Activated CD4-positive, alpha-beta T cell treated with anti-CD3 and anti-CD28 coated beads for 36 hours (primary cell): ENCODE data around the gene NFIA. TPM values are rescaled to one million over a fixed set of nuclear protein-coding genes. Genes with fewer than 3 reads are reported as not detected.

Experiments
- ATAC-seq: fragments of 200-7000 bp; cut with Tn5 transposase; one replicate; pipeline ENCODE4 v1.10.0; 2021; ENCODE audit warnings: mild to moderate bottlenecking, moderate library complexity
- CTCF ChIA-PET: fragments of 350-600 bp; sonication (Branson Sonifier 250); formaldehyde crosslinking; loops from one replicate; lab custom pipeline; 2021; ENCODE audit warnings: antibody characterized with exemption; lab: Charles Lee
- POLR2A ChIA-PET: fragments of 350-600 bp; sonication (Branson Sonifier 250); formaldehyde crosslinking; loops from one replicate; lab custom pipeline; 2021; ENCODE audit warnings: antibody characterized with exemption, inconsistent platforms; lab: Charles Lee
- DNase-seq: peaks from one replicate; pipeline ENCODE4 v3.0.0-alpha.2; 2020
- H3K27ac Mint-ChIP-seq: one replicate; pipeline ENCODE4 v1.8.0; 2021; ENCODE audit warnings: mixed read lengths
- H3K27me3 Mint-ChIP-seq: one replicate; pipeline ENCODE4 v1.8.0; 2021; ENCODE audit warnings: mixed read lengths
- H3K36me3 Mint-ChIP-seq: one replicate; pipeline ENCODE4 v1.8.0; 2021; ENCODE audit warnings: low read depth, mixed read lengths
- H3K4me1 Mint-ChIP-seq: one replicate; pipeline ENCODE4 v1.8.0; 2021; ENCODE audit warnings: mixed read lengths
- H3K4me3 Mint-ChIP-seq: one replicate; pipeline ENCODE4 v1.8.0; 2021; ENCODE audit warnings: mild to moderate bottlenecking, moderate library complexity, mixed read lengths
- H3K9me3 Mint-ChIP-seq: one replicate; pipeline ENCODE4 v1.8.0; 2021; ENCODE audit warnings: low read depth, mixed read lengths
- intact Hi-C, 2 experiments: fragments of 100-400 bp; cut with DNase I in 1 of 2; cut with micrococcal nuclease in 1 of 2; formaldehyde crosslinking; loops; one replicate each; pipeline versions ENCODE4 v1.14.2 to v1.15.1; 2022 to 2024; cut with DNase I, micrococcal nuclease
- total RNA-seq, 2 experiments: library from RNA; stranded (reverse); gene quantifications; one replicate each; pipeline ENCODE4 v1.2.3, GENCODE V29; 2021

NFIA gene
- total RNA-seq, 2 experiments from 2014 or later, result 3.0 to 3.2 TPM

DNA sequence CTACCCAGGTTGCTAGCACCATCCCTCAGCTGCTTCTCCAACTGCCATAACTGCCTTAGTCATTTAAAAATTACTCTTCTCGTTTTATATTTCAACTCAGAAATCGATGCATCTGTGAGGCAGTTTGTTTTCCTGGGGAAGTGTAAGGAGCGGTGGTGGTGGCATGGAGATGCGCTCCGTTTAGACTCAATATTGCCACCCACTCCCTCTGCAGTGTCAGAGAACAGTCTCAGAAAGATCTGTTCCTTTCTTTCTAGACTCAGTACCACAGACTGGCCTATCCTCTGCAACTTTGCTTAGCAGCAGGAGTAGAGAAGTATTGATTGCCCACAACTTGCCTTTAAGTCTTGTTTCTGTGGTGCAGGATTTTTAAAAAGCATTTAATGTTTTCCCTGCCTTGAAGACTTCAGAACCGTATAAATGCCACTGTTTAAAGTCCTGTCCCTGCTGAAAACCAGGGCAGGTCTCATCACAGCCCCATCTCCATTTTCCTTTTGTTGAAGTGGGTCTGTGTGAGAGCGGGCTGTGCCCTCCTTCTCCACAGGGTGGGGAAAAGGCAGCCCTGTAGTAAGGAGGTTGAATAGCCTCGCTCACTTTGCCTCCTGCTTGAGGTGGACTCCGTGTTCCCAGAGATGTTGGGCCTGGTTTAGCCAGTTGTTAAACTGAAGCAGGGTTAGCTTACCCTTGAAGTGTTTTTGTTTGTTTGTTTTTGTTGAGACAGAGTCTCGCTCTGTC lies 105.2 kb downstream of the NFIA start:
- no peak for ATAC-seq
- no peaks in the 10 kb centered on the region for H3K36me3 Mint-ChIP-seq
- no peak overlapping the region for H3K4me3 Mint-ChIP-seq
- H3K4me1 Mint-ChIP-seq, result no peaks in the 10 kb centered on the region
- ChIA-PET POLR2A (no interaction called here), CTCF (interaction anchor here (0.9 kb wide), 1 partner anchor 138 kb away, joined by 3 read pairs; no protein-coding TSS in a partner anchor)
- no peak for DNase-seq
- intact Hi-C loops, result no loop called here
- no peak overlapping the region for H3K27ac Mint-ChIP-seq
- H3K27me3 Mint-ChIP-seq, result no peaks in the 10 kb centered on the region
- H3K9me3 Mint-ChIP-seq, result no peaks in the 10 kb centered on the region

DNA sequence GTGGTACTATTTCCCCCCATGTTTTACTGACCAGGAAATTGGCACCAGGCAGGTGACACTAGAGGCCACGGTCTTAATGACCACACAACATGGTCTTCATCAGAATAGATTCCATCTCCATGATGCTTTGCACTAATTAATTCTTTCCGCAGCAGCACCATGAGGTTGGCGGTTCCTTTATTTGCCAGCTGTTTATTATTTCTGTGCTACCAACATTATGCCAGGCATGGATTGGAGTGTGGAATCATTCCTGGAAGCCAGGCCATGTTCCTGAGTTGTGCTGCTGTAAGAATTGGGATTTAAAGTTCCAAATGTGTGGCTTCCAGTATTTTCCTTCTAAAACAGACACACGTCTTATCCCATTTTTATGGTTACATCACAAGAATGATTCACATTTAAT lies 107.8 kb downstream of the NFIA start:
- intact Hi-C loops, result no loop called here
- ChIA-PET POLR2A (no interaction called here), CTCF (no interaction called here)
- no peaks in the 10 kb centered on the region for H3K36me3 Mint-ChIP-seq
- no peak for ATAC-seq
- no peak overlapping the region for H3K4me3 Mint-ChIP-seq
- DNase-seq, result no peak
- no peaks in the 10 kb centered on the region for H3K4me1 Mint-ChIP-seq
- H3K9me3 Mint-ChIP-seq, result no peaks in the 10 kb centered on the region
- H3K27ac Mint-ChIP-seq, result no peak overlapping the region
- H3K27me3 Mint-ChIP-seq, result no peaks in the 10 kb centered on the region

DNA sequence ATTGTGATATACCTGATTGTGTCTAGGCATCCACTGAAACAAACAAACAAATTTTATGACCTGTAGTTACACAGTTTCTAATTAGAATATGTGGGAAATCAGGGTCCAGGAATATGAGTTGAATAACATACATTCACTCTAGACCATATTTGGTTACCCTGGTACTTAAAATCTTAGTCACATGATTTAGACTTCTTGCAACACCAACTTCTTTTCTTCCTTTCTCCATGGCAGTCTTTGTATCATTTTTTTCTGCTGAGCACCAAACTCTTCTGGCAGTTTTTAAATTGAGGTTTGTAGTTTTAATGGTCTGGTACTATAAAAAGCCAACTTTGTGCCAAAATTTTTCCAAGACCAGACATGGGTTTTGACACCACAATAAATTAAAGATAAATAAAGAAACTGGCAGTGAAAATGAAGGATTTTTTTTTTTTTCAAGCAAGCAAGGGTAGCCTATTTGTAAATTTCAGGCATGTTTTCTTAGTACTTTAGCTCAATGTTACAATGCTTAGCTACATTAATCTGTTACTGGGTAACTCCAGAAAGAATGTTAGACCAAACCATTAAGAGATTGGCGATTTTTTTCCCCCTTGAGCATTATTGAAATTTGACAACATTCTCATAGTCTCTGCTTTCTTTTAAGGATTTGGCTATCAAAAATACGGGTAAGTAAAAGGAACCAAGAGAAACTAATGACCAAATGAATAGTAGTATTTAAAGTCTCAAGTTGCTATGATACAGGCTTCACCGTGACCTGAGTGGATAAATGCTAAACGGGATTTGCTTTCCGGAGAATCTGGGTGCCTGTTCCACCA lies 108.5 kb downstream of the NFIA start:
- CTCF ChIA-PET, result interaction anchor here (0.6 kb wide), 1 partner anchor 351 kb away, joined by 3 read pairs; no protein-coding TSS in a partner anchor
- intact Hi-C loops, result no loop called here
- no peaks in the 10 kb centered on the region for H3K9me3 Mint-ChIP-seq
- H3K4me1 Mint-ChIP-seq, result no peaks in the 10 kb centered on the region
- no peak overlapping the region for H3K4me3 Mint-ChIP-seq
- ATAC-seq, result no peak
- H3K27ac Mint-ChIP-seq, result no peak overlapping the region
- POLR2A ChIA-PET, result no interaction called here
- no peaks in the 10 kb centered on the region for H3K27me3 Mint-ChIP-seq
- no peaks in the 10 kb centered on the region for H3K36me3 Mint-ChIP-seq
- DNase-seq, result no peak

DNA sequence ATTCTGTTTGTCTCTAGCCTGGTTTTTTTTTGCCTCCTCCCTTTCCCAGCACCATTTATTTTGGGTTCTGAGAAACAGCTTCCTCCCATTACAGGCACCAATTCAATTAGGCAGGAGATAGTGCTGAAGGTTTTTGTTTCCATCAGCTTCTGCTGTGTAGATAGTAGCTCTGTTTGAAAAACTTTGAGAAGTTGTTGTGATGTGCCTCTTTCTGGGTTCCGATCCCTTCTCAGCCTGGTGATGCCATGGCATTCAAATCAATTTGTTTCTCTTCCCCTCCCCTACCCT lies 109.0 kb downstream of the NFIA start:
- Mint-ChIP-seq H3K27ac (no peak overlapping the region), H3K4me3 (no peak overlapping the region), H3K4me1 (no peaks in the 10 kb centered on the region), H3K27me3 (no peaks in the 10 kb centered on the region), H3K36me3 (no peaks in the 10 kb centered on the region), H3K9me3 (no peaks in the 10 kb centered on the region)
- ChIA-PET CTCF (interaction anchor here (0.6 kb wide), 1 partner anchor 350 kb away, joined by 3 read pairs; no protein-coding TSS in a partner anchor), POLR2A (no interaction called here)
- intact Hi-C loops, result no loop called here
- DNase-seq (no peak), ATAC-seq (no peak)

DNA sequence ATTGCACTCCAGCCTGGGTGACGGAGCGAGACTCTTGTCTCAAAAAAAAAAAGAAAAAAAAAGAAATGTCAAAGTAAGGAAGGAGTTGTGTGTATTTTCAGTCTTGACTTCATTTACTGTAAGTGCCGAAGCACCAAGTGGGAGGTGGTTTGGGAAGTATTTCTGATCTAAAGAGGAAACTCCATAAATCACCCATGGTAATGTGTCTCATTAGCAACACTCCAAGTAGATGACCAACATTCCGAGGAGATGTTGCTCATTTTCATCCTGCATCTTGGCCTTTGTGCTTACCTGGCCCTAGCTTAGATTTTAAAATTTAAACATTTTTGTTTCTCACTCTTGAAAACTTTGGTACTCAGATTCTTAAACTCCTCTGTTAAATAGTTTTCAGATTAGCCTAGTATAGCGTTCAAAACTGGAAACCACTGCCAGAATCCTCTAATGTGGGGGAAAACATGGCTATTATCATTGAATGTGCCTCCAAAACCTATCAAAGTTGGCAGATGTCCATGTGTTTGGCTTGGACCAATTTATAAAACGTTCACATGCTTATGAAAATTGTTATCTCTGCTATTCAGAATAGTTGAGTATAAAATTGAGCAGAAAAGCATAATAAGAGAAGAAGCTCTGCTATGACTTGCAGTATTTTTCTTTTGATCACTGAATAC lies 110.4 kb downstream of the NFIA start:
- no peaks in the 10 kb centered on the region for H3K9me3 Mint-ChIP-seq
- CTCF ChIA-PET, result interaction anchor here (0.6 kb wide), 1 partner anchor 25 kb away, joined by 3 read pairs; no protein-coding TSS in a partner anchor

DNA sequence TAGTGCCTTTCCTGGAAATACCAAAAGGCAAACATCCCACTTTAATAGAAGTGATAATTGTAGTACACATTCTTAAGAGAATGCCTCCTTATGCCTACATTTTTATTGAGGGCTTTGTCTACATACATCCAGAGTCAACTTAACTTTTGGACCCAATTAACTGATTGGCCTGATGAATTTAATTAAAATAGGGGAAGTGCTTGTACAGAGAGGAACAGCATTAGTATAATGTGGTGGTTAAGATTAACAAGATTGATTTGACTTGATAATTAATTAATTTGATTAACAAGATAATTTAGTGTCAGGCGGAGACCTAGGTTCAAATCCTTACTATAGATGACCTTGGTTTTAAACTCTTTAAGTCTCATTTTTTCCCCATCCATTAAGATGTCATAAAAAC lies 111.4 kb downstream of the NFIA start:
- Mint-ChIP-seq H3K4me3 (no peak overlapping the region), H3K27me3 (peaks cover 2% of the 10 kb centered on the region), H3K27ac (no peak overlapping the region), H3K4me1 (no peaks in the 10 kb centered on the region), H3K36me3 (no peaks in the 10 kb centered on the region), H3K9me3 (no peaks in the 10 kb centered on the region)
- ATAC-seq, result no peak
- intact Hi-C loops, result no loop called here
- no peak for DNase-seq
- ChIA-PET POLR2A (no interaction called here), CTCF (no interaction called here)

More for the DNA sequence above, 110.4 kb downstream of the NFIA start:
- no peaks in the 10 kb centered on the region for H3K4me1 Mint-ChIP-seq
- DNase-seq (no peak), ATAC-seq (no peak)
- no peak overlapping the region for H3K27ac Mint-ChIP-seq
- POLR2A ChIA-PET, result no interaction called here
- peaks cover 2% of the 10 kb centered on the region for H3K27me3 Mint-ChIP-seq
- no peak overlapping the region for H3K4me3 Mint-ChIP-seq
- intact Hi-C loops, result no loop called here
- no peaks in the 10 kb centered on the region for H3K36me3 Mint-ChIP-seq

DNA sequence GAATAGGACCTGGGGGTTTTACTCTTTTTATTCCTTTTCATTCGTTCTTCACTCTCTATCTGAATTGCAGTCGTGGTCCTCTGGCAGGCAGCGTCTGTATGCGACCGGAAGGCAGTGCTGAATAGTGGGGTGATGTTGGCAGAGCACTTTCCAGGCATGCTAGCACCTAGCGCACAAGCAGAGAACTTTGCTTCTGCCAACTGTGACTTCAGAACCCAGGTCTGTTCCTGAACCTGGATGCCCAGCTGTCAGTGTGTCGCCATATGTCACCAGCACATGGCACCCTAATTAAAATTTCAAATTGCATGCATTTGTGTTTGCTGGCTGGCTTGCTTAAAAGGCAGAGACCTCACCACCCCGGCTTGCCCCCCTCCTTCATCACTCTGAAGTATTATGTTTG lies 116.2 kb downstream of the NFIA start:
- Mint-ChIP-seq H3K36me3 (no peaks in the 10 kb centered on the region), H3K4me1 (no peaks in the 10 kb centered on the region), H3K27me3 (peaks cover 2% of the 10 kb centered on the region), H3K4me3 (no peak overlapping the region), H3K9me3 (no peaks in the 10 kb centered on the region), H3K27ac (no peak overlapping the region)
- ChIA-PET CTCF (no interaction called here), POLR2A (no interaction called here)
- intact Hi-C loops, result no loop called here
- DNase-seq (no peak), ATAC-seq (no peak)

DNA sequence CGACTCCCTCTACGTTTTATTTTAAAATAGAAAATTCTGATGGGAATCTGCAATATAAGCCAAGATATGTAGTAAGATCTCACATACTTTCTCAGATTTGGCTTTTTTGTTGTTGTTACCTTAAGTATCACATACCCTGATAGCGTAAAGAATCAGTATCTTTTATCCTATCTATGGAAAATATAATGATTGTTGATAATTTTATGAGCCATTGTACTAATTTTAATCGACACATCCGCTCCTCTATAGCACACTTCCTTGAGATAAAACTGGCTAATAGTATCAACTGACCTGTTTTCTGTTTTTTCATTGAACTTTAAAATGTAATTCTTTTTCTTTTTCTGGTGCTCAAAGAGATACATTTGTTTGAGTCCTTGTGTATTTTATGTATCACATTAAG lies 118.7 kb downstream of the NFIA start:
- ATAC-seq, result no peak
- Mint-ChIP-seq H3K27me3 (peaks cover 2% of the 10 kb centered on the region), H3K9me3 (no peaks in the 10 kb centered on the region), H3K27ac (no peak overlapping the region), H3K36me3 (no peaks in the 10 kb centered on the region), H3K4me3 (no peak overlapping the region), H3K4me1 (no peaks in the 10 kb centered on the region)
- intact Hi-C loops, result no loop called here
- CTCF ChIA-PET, result no interaction called here
- no peak for DNase-seq
- POLR2A ChIA-PET, result no interaction called here

DNA sequence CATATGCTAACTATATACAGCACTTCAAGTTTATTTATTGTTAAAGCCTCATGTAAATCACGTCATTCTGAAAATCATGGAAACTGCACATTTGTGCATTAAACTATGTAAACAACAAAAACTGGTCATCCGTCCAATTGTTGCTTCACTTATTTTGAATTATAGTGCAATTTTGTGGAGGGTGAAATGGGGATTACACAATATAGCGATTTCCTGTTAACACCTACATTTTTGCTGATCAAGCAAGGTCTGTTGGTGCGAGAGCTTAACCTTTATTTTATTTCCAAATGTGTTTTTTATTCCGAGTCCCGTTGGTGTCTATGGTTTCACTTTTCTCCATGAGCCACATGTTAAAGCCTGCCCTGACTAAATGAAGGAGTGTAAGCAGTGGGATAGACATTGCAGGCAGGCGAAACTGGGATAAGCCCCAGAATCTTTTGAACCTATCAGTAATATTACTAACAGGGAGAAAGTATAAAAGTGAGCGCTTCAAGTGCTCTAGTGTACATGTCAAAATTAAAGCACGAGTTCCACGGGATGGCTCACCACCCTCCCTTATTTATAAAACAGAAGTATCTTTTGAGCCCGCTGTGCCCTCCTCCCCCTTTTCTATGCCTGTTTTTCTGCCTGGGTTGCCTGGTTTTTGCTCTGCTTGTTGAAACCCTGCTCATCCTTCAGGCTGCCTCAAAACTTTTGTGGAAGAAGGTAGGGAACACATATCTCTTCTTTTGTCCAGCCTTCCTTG lies 120.7 kb downstream of the NFIA start:
- Mint-ChIP-seq H3K4me3 (no peak overlapping the region), H3K4me1 (no peaks in the 10 kb centered on the region), H3K27me3 (no peaks in the 10 kb centered on the region), H3K9me3 (no peaks in the 10 kb centered on the region), H3K36me3 (no peaks in the 10 kb centered on the region), H3K27ac (no peak overlapping the region)
- DNase-seq (no peak), ATAC-seq (no peak)
- CTCF ChIA-PET, result no interaction called here
- POLR2A ChIA-PET, result no interaction called here
- intact Hi-C loops, result no loop called here

DNA sequence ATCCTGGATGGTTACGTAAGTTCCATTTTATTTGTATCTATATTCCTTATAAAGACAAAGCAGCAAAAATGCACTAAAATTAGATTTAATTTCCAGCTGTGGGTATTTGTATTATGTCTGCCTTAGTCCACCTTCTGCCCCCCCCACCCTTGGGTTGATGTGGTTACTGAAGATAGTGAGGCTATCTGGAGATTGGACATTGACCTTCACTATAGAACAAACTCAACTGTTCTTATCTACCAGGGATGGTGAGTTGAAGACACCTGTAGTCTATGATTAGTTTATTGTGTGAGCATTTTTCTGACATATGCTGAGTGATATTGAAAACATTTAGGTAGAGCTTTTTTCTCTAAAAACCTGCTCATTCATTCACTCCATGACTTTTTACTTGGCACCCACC lies 122.2 kb downstream of the NFIA start:
- intact Hi-C loops, result no loop called here
- Mint-ChIP-seq H3K4me1 (no peaks in the 10 kb centered on the region), H3K27me3 (no peaks in the 10 kb centered on the region), H3K4me3 (no peak overlapping the region), H3K27ac (no peak overlapping the region), H3K9me3 (no peaks in the 10 kb centered on the region), H3K36me3 (no peaks in the 10 kb centered on the region)
- ATAC-seq (no peak), DNase-seq (no peak)
- ChIA-PET POLR2A (no interaction called here), CTCF (no interaction called here)

DNA sequence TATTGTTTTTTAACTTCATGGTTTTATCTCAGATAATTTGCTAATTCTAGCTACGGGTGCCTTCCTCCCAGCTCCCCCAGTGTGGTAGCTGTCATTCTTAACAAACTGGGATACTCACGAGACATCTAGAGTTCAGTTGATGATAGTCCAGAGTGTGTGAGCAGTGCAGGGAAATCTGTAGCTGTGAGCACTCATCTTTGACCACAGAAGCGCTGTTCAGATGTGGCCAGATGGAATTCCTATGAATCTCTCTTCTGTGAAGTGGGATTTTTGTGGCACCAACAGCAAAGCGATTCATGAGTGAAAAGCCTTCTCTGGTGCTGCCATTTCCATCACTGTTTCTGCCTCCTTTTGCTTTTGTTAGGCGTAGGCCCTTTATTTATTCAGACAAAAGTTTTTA lies 125.1 kb downstream of the NFIA start:
- Mint-ChIP-seq H3K4me3 (no peak overlapping the region), H3K27me3 (no peaks in the 10 kb centered on the region), H3K4me1 (no peaks in the 10 kb centered on the region), H3K9me3 (no peaks in the 10 kb centered on the region), H3K27ac (no peak overlapping the region), H3K36me3 (no peaks in the 10 kb centered on the region)
- CTCF ChIA-PET, result interaction anchor here (1.3 kb wide), 1 partner anchor 157 kb away, joined by 4 read pairs; no protein-coding TSS in a partner anchor
- no peak for DNase-seq
- ATAC-seq, result no peak
- POLR2A ChIA-PET, result no interaction called here
- intact Hi-C loops, result no loop called here
